DND-41 (cell line): Measurements from ENCODE around the gene KSR1.

Experiments
- ATAC-seq: fragments of 200-7000 bp; cut with Tn5 transposase; 3 replicates; pipeline ENCODE4 v1.9.1; 2021; ENCODE audit warnings: low read depth; ENCODE audit not compliant: insufficient read depth
- DNase-seq: peaks from one replicate; pipeline ENCODE4 v3.0.0-alpha.2; 2020
- H2AFZ ChIP-seq: 2 replicates; pipeline ENCODE4 v1.6.0; 2012; ENCODE audit warnings: low read depth, low read length
- H3K27ac ChIP-seq: 2 replicates; pipeline ENCODE4 v1.5.1; 2012; ENCODE audit warnings: low read length, inconsistent platforms
- H3K27me3 ChIP-seq: fragments of 200-600 bp; sonication (generic); 2 replicates; pipeline ENCODE4 v1.6.0; 2012; ENCODE audit warnings: low read length, mild to moderate bottlenecking, inconsistent platforms; ENCODE audit not compliant: insufficient read depth, poor library complexity
- H3K36me3 ChIP-seq: 2 replicates; pipeline ENCODE4 v1.5.1; 2012; ENCODE audit warnings: low read length, inconsistent platforms; ENCODE audit not compliant: insufficient read depth
- H3K4me1 ChIP-seq: 2 replicates; pipeline ENCODE4 v1.5.1; 2012; ENCODE audit warnings: mild to moderate bottlenecking, low read length; ENCODE audit not compliant: insufficient read depth
- H3K4me2 ChIP-seq: 2 replicates; pipeline ENCODE4 v1.6.0; 2012; ENCODE audit warnings: mild to moderate bottlenecking, moderate library complexity, low read length, inconsistent platforms; ENCODE audit not compliant: insufficient read depth
- H3K4me3 ChIP-seq, 2 experiments: fragments of 200-600 bp in 1 of 2; shearing (Covaris generic) in 1 of 2; 2 replicates each; pipeline ENCODE4 v1.5.1; 2012 to 2016; ENCODE audit warnings: inconsistent platforms in 2 of 2, low read length in 2 of 2, mild to moderate bottlenecking in 2 of 2, low read depth in 1 of 2, moderate library complexity in 1 of 2
- H3K79me2 ChIP-seq: 2 replicates; pipeline ENCODE4 v1.6.0; 2012; ENCODE audit warnings: low read length, inconsistent platforms; ENCODE audit not compliant: insufficient read depth
- H3K9ac ChIP-seq: 2 replicates; pipeline ENCODE4 v1.6.0; 2012; ENCODE audit warnings: low read depth, mild to moderate bottlenecking, inconsistent platforms, low read length, moderate library complexity
- H3K9me3 ChIP-seq: 2 replicates; pipeline ENCODE4 v1.5.1; 2012; ENCODE audit warnings: low read length, moderate library complexity, mild to moderate bottlenecking, inconsistent platforms; ENCODE audit not compliant: insufficient read depth, severe bottlenecking
- H4K20me1 ChIP-seq: 2 replicates; pipeline ENCODE4 v1.6.0; 2012; ENCODE audit warnings: low read length; ENCODE audit not compliant: insufficient read depth
- CTCF ChIP-seq: IDR thresholded peaks from 2 replicates; pipeline ENCODE4 v1.5.1; 2012; ENCODE audit warnings: borderline replicate concordance, low read length, moderate library complexity, mild to moderate bottlenecking; ENCODE audit not compliant: poor library complexity, severe bottlenecking; ENCODE audit errors: extremely low read depth
- EZH2 ChIP-seq: IDR thresholded peaks from 3 replicates; pipeline ENCODE4 v1.6.1; 2012; ENCODE audit warnings: borderline replicate concordance, low read depth, mild to moderate bottlenecking, moderate library complexity, low read length, inconsistent platforms; ENCODE audit not compliant: severe bottlenecking

KSR1 gene

DNA sequence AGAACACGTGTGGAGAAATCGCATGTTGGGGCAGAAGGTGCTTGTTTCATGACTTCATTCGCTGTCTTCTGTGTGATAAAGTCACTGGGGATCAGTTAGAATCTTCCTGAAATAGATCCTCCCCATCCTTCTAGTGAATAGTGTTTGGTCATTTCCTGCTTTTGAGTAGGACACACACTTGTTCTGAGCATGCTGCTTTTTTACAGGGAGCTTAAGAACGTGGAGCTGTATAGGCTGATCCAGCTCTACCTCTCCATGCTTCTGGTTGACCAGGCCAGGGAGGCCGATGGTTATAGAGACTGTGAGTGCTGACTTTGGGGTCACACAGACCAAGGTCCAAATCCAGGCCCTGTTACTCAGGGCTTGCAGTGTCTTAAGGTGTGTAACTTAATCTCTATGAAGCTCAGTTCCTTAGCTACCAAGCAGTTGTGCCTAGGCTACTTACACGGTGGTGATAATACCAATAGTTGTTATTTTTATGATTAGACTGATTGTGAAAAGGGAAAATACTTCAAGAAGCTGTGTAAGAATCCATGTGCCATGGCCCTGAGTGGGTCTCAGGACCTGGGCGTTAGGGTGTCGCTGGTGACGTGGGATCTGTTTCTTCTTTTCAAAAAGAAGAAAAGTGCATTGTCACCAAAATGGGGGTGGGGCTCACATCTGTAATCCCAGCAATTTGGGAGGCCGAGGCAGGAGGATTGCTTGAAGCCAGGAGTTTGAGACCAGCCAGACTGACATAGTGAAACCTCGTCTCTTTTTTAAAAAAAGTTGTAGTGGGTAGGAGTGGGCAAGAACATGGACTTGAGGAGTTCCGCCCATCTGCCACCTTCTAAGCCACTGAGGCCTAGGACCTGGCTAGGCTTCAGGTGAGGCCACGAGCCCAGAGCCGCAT lies 110.7 kb downstream of the KSR1 start:
- no peaks in the 10 kb centered on the region; the same call in 1 of the 2 replicates for H4K20me1 ChIP-seq
- no peaks in the 10 kb centered on the region for H3K79me2 ChIP-seq
- no peak overlapping the region for H3K4me2 ChIP-seq

GRCh38 chr17:27567563-27567859 lies 111.3 kb downstream of the KSR1 start:
- Histone ChIP-seq H3K79me2 (no peaks in the 10 kb centered on the region), H3K4me1 (no peaks in the 10 kb centered on the region), H3K4me2 (no peak overlapping the region), H4K20me1 (no peaks in the 10 kb centered on the region; the same call in 1 of the 2 replicates), H2AFZ (no peak overlapping the region), H3K27me3 (no peaks in the 10 kb centered on the region), H3K9me3 (no peaks in the 10 kb centered on the region), H3K9ac (no peak overlapping the region), H3K4me3 (no peak overlapping the region), H3K27ac (no peak overlapping the region), H3K36me3 (no peaks in the 10 kb centered on the region)
- ATAC-seq: no peak
- no peak for DNase-seq
- TF ChIP-seq EZH2: no peak

More for the DNA sequence above, 110.7 kb downstream of the KSR1 start:
- DNase-seq (no peak), ATAC-seq (no peak)
- Histone ChIP-seq H3K27me3 (no peaks in the 10 kb centered on the region), H3K4me1 (no peaks in the 10 kb centered on the region), H3K9me3 (no peaks in the 10 kb centered on the region), H3K9ac (no peak overlapping the region), H3K36me3 (no peaks in the 10 kb centered on the region), H3K4me3 (no peak overlapping the region), H3K27ac (no peak overlapping the region), H2AFZ (no peak overlapping the region)
- TF ChIP-seq CTCF (no peak), EZH2 (no peak)

GRCh38 chr17:27568216-27568615 lies 112.0 kb downstream of the KSR1 start:
- Histone ChIP-seq H3K4me3 (no peak overlapping the region), H3K9ac (no peak overlapping the region), H2AFZ (no peak overlapping the region), H3K4me1 (no peaks in the 10 kb centered on the region), H4K20me1 (no peaks in the 10 kb centered on the region; the same call in 1 of the 2 replicates), H3K9me3 (no peaks in the 10 kb centered on the region), H3K79me2 (no peaks in the 10 kb centered on the region), H3K27ac (no peak overlapping the region), H3K36me3 (no peaks in the 10 kb centered on the region), H3K4me2 (no peak overlapping the region), H3K27me3 (no peaks in the 10 kb centered on the region)
- no peak for DNase-seq
- no peak for TF ChIP-seq CTCF
- no peak for TF ChIP-seq EZH2
- ATAC-seq: no peak

- Histone ChIP-seq H2AFZ (no peak overlapping the region), H3K27ac (no peak overlapping the region), H3K9ac (no peak overlapping the region), H3K4me2 (no peak overlapping the region), H3K4me1 (no peaks in the 10 kb centered on the region), H3K36me3 (no peaks in the 10 kb centered on the region), H3K27me3 (no peaks in the 10 kb centered on the region), H3K79me2 (no peaks in the 10 kb centered on the region), H3K4me3 (no peak overlapping the region), H3K9me3 (no peaks in the 10 kb centered on the region), H4K20me1 (no peaks in the 10 kb centered on the region; the same call in 1 of the 2 replicates)
- DNase-seq (no peak), ATAC-seq (no peak)
- TF ChIP-seq EZH2 (no peak), CTCF (no peak)
These were observed 112.6 kb downstream of the KSR1 start for GRCh38 chr17:27568811-27569210.
